GM12865 (cell line): ENCODE measurements around the gene IQGAP2.

ENCODE experiments used
- DNase-seq: peaks from one replicate; pipeline ENCODE4 v3.0.0; 2010; ENCODE audit warnings: low read depth
- H3K4me3 ChIP-seq: 2 replicates; pipeline ENCODE4 v1.5.1; 2011; ENCODE audit warnings: mild to moderate bottlenecking, low read depth, low read length, control low read depth
- CTCF ChIP-seq: IDR thresholded peaks from 2 replicates; pipeline ENCODE4 v1.5.1; 2011; ENCODE audit warnings: low read length, control low read depth, low read depth, inconsistent platforms; ENCODE audit not compliant: insufficient read depth; ENCODE audit errors: missing control alignments

The IQGAP2 gene

GRCh38 chr5:76684756-76685519 lies 281.9 kb downstream of the IQGAP2 start:
- no peak overlapping the region for H3K4me3 ChIP-seq
- TF ChIP-seq CTCF = no peak
- DNase-seq = no peak

- no peak for DNase-seq
- TF ChIP-seq CTCF = no peak
- H3K4me3 ChIP-seq = no peak overlapping the region
These were observed 282.6 kb downstream of the IQGAP2 start for GRCh38 chr5:76685704-76686103.

- no peak for TF ChIP-seq CTCF
- no peak overlapping the region for H3K4me3 ChIP-seq
- DNase-seq = no peak
These were observed 285.1 kb downstream of the IQGAP2 start for GRCh38 chr5:76688212-76688611.

GRCh38 chr5:76688836-76689235 lies 285.8 kb downstream of the IQGAP2 start:
- no peak overlapping the region for H3K4me3 ChIP-seq
- no peak for DNase-seq
- no peak for TF ChIP-seq CTCF

- no peak for TF ChIP-seq CTCF
- DNase-seq = no peak
- no peak overlapping the region for H3K4me3 ChIP-seq
These were observed 286.4 kb downstream of the IQGAP2 start for GRCh38 chr5:76689321-76690036.

- DNase-seq = no peak
- TF ChIP-seq CTCF = no peak
- H3K4me3 ChIP-seq = no peak overlapping the region
These were observed 287.1 kb downstream of the IQGAP2 start for GRCh38 chr5:76690037-76690679.
